Liver (tissue), 3 donors: ENCODE results near the gene TLCD4.

Source experiments
- EGR1 ChIP-seq, 2 donors: IDR thresholded peaks; 2 replicates each; pipeline ENCODE4 v1.6.1; 2016 to 2018; ENCODE audit warnings: antibody characterized with exemption in 2 of 2, low read depth in 2 of 2
- GABPA ChIP-seq, 2 donors: IDR thresholded peaks in 1 of 2; conservative IDR thresholded peaks in 1 of 2; 2 replicates each; pipeline ENCODE4 v1.6.1; 2016; ENCODE audit warnings: antibody characterized with exemption in 2 of 2, mild to moderate bottlenecking in 1 of 2, moderate library complexity in 1 of 2
- HNF4G ChIP-seq: IDR thresholded peaks from 2 replicates; pipeline ENCODE4 v1.6.1; 2016; ENCODE audit warnings: antibody characterized with exemption
- JUND ChIP-seq, 2 donors: IDR thresholded peaks; 2 replicates each; pipeline ENCODE4 v1.6.1; 2016; ENCODE audit warnings: antibody characterized with exemption in 2 of 2
- MAX ChIP-seq: IDR thresholded peaks from 2 replicates; pipeline ENCODE4 v1.6.1; 2016; ENCODE audit warnings: antibody characterized with exemption
- RAD21 ChIP-seq, 2 donors: IDR thresholded peaks; 2 replicates each; pipeline ENCODE4 v1.6.1; 2016; ENCODE audit warnings: antibody characterized with exemption in 2 of 2, mild to moderate bottlenecking in 2 of 2
- RXRA ChIP-seq, 2 donors: IDR thresholded peaks; 2 replicates each; pipeline ENCODE4 v1.6.1; 2017 to 2018; ENCODE audit warnings: antibody characterized with exemption in 2 of 2, mild to moderate bottlenecking in 1 of 2
- SP1 ChIP-seq: IDR thresholded peaks from 2 replicates; pipeline ENCODE4 v1.6.1; 2018; ENCODE audit warnings: antibody characterized with exemption, mild to moderate bottlenecking
- TAF1 ChIP-seq: conservative IDR thresholded peaks from 2 replicates; pipeline ENCODE4 v1.6.1; 2016; ENCODE audit warnings: antibody characterized with exemption, mild to moderate bottlenecking
- YY1 ChIP-seq: IDR thresholded peaks from 2 replicates; pipeline ENCODE4 v1.6.1; 2016; ENCODE audit warnings: antibody characterized with exemption, mild to moderate bottlenecking
- TF ChIP-seq, protein P1 (sequence below): fragments of 150-350 bp; IDR thresholded peaks from 2 replicates; pipeline ENCODE4 v1.5.1; 2017; ENCODE audit warnings: improper control_type of control experiment, low read depth, low read length; ENCODE audit not compliant: missing input control
- TF ChIP-seq, protein P2 (sequence below): IDR thresholded peaks from 2 replicates; pipeline ENCODE4 v1.6.1; 2016; ENCODE audit warnings: antibody characterized with exemption, mild to moderate bottlenecking
- donor health status: healthy.
- donor health status: healthy.

- TF ChIP-seq MAX (no peak), YY1 (no peak), RXRA (IDR thresholded peaks at IDR 0.05) (no peak), EGR1 (IDR thresholded peaks at IDR 0.05; ENCODE audit: low read depth in 2 of 2) (no peak), GABPA (IDR thresholded peaks at IDR 0.05 in 1 of 2, conservative IDR thresholded peaks at IDR 0.05 in 1 of 2) (no peak), JUND (IDR thresholded peaks at IDR 0.05) (no peak), RAD21 (IDR thresholded peaks at IDR 0.05) (no peak), SP1 (no peak), TAF1 (no peak), HNF4G (no peak)
- TF ChIP-seq, protein P1, sequence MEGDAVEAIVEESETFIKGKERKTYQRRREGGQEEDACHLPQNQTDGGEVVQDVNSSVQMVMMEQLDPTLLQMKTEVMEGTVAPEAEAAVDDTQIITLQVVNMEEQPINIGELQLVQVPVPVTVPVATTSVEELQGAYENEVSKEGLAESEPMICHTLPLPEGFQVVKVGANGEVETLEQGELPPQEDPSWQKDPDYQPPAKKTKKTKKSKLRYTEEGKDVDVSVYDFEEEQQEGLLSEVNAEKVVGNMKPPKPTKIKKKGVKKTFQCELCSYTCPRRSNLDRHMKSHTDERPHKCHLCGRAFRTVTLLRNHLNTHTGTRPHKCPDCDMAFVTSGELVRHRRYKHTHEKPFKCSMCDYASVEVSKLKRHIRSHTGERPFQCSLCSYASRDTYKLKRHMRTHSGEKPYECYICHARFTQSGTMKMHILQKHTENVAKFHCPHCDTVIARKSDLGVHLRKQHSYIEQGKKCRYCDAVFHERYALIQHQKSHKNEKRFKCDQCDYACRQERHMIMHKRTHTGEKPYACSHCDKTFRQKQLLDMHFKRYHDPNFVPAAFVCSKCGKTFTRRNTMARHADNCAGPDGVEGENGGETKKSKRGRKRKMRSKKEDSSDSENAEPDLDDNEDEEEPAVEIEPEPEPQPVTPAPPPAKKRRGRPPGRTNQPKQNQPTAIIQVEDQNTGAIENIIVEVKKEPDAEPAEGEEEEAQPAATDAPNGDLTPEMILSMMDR = no peak
- TF ChIP-seq, protein P2, sequence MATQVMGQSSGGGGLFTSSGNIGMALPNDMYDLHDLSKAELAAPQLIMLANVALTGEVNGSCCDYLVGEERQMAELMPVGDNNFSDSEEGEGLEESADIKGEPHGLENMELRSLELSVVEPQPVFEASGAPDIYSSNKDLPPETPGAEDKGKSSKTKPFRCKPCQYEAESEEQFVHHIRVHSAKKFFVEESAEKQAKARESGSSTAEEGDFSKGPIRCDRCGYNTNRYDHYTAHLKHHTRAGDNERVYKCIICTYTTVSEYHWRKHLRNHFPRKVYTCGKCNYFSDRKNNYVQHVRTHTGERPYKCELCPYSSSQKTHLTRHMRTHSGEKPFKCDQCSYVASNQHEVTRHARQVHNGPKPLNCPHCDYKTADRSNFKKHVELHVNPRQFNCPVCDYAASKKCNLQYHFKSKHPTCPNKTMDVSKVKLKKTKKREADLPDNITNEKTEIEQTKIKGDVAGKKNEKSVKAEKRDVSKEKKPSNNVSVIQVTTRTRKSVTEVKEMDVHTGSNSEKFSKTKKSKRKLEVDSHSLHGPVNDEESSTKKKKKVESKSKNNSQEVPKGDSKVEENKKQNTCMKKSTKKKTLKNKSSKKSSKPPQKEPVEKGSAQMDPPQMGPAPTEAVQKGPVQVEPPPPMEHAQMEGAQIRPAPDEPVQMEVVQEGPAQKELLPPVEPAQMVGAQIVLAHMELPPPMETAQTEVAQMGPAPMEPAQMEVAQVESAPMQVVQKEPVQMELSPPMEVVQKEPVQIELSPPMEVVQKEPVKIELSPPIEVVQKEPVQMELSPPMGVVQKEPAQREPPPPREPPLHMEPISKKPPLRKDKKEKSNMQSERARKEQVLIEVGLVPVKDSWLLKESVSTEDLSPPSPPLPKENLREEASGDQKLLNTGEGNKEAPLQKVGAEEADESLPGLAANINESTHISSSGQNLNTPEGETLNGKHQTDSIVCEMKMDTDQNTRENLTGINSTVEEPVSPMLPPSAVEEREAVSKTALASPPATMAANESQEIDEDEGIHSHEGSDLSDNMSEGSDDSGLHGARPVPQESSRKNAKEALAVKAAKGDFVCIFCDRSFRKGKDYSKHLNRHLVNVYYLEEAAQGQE = no peak
These were observed 10.2 kb downstream of the TLCD4 start for GRCh38 chr1:95127380-95127779.
